GM12873 (cell line): ENCODE results near the gene PDCD4.

ENCODE experiments used
- TF ChIP-seq, protein P1 (sequence below): IDR thresholded peaks from 2 replicates; pipeline ENCODE4 v1.5.1; 2012; ENCODE audit warnings: low read depth, mild to moderate bottlenecking, moderate library complexity, low read length, control low read depth; ENCODE audit not compliant: insufficient read depth; ENCODE audit errors: missing control alignments

Gene PDCD4

DNA sequence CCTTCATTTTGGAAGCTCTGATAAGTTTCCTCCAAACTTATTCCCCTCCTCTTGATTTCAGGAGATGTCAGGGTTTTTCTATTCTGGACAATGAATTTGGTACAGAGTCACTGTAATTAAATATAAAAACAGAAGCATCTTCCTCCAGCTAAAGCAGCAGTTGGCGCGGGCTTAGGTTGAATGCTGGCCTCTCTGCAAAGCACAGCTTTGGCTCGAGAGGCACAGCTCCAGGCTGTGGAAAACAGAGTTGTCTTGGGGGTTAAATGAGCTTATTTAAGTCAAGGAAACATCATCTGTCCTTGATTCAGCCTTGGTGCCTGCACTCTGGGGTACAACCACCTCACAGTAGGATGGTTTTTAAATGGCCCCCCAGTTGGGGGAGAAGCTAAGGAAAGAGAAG, 35.0 kb upstream of the PDCD4 start:
- TF ChIP-seq, protein P1, sequence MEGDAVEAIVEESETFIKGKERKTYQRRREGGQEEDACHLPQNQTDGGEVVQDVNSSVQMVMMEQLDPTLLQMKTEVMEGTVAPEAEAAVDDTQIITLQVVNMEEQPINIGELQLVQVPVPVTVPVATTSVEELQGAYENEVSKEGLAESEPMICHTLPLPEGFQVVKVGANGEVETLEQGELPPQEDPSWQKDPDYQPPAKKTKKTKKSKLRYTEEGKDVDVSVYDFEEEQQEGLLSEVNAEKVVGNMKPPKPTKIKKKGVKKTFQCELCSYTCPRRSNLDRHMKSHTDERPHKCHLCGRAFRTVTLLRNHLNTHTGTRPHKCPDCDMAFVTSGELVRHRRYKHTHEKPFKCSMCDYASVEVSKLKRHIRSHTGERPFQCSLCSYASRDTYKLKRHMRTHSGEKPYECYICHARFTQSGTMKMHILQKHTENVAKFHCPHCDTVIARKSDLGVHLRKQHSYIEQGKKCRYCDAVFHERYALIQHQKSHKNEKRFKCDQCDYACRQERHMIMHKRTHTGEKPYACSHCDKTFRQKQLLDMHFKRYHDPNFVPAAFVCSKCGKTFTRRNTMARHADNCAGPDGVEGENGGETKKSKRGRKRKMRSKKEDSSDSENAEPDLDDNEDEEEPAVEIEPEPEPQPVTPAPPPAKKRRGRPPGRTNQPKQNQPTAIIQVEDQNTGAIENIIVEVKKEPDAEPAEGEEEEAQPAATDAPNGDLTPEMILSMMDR, result no peak

DNA sequence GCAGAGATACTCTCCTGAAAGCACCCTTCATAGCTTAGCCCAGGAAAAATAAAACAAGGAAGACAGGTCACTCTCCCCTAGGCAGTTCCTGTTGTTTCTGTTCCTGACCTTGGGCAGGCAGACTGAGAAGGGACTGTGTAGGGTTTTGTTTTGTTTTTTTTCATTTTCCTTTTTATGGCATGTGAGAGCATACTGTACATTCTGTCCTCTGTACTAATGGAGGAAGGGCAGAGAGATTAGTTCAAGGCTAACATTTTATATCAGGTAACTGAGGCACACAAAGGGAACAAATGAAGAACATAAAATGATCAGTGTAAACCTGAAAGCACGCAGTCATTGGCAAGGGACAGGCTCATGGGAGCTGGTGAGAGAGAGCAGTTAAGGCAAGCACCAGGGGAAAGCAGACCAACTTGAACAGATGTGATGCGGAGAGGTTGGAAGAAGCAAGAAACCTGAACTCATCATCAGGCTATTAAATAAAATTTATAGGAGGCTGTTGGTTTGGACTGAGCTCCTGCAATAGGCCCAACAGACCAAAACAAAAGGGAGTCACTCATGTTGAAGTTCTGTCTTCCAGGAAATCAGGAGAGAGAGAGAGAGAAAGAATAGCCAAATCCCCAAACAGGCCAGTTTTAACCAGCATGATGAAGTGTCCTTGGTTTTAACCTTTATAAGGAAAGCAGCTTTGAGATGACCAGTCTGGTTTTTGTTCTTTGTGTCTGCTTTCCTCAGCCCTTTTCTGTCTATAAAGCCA, 34.1 kb upstream of the PDCD4 start:
- TF ChIP-seq, protein P1, result no peak

DNA sequence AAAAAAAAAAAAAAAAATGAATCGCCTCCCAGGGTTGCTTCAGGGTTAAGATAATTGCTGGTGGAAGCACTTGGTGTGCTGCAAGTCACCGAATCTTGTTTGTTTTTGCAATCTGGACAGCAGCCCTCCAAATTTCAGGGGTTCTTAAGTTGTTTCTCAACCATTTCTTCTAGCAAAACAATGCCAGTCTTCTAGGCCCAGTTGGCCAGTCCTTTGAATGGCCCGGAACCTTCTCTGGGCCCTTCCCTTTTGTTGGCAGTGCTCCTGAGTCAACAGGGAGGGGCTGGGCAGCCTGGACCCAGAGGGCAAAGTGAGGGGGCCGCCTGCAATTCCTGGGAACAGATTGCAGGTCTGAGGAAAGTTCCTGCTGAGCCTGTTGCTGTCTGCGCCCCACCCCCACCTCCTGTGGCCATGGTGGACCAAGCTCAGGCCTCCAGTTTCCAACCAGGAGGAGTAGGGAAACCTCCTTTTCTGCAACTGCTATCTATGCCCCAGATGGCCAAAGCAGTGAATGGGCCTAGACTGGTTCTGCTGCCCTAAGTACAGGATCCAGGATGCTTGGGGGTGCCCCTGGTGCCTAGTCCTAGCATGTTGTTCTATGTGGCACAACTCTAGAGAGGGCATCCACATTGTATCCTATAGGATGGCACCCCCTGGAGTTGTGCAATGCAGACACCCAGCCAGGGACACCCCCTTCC, 31.4 kb upstream of the PDCD4 start:
- TF ChIP-seq, protein P1, result no peak

DNA sequence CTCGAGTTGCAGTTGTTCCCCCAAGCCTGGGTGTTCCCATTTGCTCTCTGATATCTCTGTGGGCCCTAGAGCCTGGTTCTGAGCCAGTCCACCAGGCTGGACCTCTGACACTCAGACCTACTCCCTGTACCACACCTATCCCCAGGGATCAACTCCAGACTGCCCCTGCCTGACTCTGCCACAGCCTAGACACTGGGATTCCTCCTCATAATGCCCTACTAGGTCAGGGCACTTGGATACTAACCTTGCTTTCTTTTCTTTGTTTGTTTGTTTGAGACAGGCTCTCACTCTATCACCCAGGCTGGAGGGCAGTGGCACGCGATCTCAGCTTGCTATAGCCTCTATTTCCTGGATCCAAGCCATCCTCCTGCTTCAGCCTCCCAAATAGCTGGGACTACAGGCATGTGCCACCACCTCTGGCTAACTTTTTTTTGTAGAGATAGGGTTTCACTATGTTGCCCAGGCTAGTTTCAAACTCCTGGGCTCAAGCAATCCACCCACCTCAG, 30.8 kb upstream of the PDCD4 start:
- TF ChIP-seq, protein P1, result no peak

DNA sequence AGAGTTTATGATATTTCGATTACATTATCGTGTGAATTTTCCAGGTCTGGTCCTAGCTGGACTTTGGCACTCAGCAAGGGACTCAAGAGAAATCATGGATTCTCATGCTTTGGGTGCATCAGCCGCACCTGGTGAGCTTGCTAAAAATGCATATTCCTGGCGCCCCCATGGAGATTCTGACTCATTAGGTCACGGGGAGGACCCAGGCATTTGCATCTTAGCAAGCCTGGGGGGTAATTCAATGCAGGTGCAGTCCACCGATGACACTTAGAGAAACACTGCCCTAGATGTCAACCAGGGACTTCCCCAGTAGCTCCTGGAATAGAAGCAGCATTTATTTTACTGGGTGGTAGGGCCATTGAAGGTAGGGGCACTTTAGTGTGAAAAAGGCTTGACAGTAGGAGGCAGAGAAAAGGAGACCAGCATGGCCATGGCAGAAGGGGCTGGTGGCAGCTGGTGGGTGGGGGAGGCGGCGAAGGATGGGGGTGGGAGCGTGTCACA, 29.9 kb upstream of the PDCD4 start:
- TF ChIP-seq, protein P1, result no peak

DNA sequence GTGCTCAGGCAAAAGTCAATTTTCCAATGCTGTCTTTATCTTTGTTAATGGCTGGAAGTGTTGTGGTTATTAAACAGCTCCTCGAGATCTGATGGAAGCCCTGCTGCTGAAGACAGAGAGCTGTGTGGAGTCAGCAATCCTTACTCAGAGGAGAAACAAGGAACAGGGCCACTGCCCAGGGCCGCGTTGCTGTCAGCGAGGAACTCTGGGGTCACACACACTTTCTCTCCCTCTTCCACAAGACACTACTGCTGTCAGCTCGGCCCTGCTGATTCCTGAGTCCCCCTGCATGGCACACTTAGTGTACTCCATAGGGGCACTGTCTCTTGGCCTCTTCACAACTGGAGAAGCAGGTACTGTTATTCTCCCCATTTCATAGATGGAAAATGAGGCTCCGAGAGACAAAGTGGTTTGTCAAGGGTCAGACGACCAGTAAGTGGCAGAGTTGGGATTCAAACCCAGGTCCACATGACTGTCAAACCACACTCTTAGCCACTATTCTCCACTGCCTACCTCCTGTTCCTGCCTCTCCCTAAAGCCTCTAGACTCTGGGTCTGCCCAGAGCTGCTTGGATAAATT, 29.3 kb upstream of the PDCD4 start:
- TF ChIP-seq, protein P1, result no peak

DNA sequence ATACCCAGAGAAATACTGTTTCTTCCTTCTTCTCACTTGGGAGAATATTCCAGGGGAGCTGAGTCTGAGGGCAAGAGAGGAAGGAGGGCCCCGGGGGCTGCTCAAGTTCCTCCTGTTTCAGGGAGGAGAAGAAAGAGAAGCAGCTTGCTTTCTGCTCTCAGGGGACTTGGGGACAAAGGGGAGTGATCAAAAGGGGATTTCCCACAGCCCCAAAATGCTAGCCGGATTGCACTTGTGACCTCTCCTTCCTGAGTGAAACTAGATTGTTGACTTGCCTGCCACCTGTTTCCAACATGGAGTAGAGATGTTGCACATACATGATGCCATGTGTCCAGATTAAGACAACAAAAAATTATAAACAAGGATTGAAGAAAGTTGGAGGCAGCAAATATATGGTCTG, 28.7 kb upstream of the PDCD4 start:
- TF ChIP-seq, protein P1, result no peak
